ENCODE data around the gene KLHL36. TPM values are rescaled to one million over a fixed set of nuclear protein-coding genes. Genes with fewer than 3 reads are reported as not detected.

Gene KLHL36
- total and polyA plus RNA-seq, 12 donors = 14.7 to 77.9 (median 55.3) TPM

DNA sequence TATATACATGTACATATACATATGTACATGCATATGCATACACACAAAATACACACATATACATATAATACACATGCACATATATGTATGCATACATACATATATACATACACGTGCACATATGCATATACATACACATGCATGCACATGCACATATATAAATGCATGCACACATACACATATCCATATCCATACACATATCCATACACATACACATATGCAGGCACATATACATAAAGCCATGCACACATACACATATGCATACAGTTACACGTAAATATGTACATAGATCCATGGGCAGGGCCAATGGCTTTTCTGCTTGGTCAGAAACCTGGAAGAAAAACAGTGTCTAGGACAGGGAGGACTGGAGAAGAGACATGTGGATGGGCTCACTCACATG is 27.6 kb downstream of the KLHL36 start:
- 91 to 99% methylated on average over 2 of the region's 2 CpGs for WGBS, 2 donors
- Histone ChIP-seq H3K27ac (no peak overlapping the region), H3K36me3 (no peaks in the 10 kb centered on the region), H3K4me1 (peaks cover 0 to 7% (median 0%) of the 10 kb centered on the region in 9 donors), H3K9me3 (no peaks in the 10 kb centered on the region), H3K4me3 (no peak overlapping the region), H3K27me3 (peaks cover 0 to 5% (median 0%) of the 10 kb centered on the region in 7 donors)
- no peak for DNase-seq
- TF ChIP-seq, protein P1, sequence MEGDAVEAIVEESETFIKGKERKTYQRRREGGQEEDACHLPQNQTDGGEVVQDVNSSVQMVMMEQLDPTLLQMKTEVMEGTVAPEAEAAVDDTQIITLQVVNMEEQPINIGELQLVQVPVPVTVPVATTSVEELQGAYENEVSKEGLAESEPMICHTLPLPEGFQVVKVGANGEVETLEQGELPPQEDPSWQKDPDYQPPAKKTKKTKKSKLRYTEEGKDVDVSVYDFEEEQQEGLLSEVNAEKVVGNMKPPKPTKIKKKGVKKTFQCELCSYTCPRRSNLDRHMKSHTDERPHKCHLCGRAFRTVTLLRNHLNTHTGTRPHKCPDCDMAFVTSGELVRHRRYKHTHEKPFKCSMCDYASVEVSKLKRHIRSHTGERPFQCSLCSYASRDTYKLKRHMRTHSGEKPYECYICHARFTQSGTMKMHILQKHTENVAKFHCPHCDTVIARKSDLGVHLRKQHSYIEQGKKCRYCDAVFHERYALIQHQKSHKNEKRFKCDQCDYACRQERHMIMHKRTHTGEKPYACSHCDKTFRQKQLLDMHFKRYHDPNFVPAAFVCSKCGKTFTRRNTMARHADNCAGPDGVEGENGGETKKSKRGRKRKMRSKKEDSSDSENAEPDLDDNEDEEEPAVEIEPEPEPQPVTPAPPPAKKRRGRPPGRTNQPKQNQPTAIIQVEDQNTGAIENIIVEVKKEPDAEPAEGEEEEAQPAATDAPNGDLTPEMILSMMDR (IDR thresholded peaks at IDR 0.05) = no peak
- intact Hi-C loops (cut with DNase I) = no loop called here
- ATAC-seq = no peak

DNA sequence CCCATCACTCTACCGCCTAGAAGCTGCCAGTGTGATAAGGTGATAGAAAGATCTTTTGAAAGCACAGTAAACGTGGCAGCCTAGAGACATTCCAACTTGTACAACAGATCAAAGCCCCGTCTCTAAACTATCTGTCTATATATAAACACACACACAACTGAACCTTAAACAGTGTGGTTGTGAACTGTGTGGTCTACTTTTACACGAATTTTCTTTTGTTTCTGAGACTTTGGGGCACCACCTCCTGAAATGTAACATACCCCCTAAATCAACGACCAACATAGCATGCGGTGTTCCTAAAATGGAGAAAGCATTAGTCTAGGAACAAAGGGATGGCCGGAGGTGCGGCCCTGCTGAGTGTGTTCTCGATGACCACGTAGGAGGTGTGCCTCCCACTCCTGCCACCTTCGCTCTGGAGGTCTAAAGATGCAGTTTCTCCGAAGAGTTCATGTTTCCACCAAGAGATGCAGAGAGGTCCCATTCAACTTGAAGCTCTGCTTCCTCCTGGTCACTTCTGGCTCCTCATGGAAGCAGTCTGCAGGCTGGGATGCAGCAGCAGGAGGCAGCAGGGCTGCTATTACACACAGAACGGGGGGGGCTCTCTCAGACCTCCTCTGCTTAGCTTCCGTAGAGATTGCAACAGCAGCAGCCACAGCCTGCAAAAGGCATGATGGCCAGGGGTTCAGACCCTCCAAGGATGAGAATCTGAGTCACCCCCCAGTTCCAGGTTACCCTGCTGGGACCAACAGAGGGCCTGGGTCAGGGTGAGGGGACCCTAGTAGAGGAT is 28.9 kb downstream of the KLHL36 start:
- Histone ChIP-seq H3K4me3 (no peak overlapping the region), H3K27ac (no peak overlapping the region), H3K36me3 (no peaks in the 10 kb centered on the region), H3K4me1 (peaks cover 0 to 4% (median 0%) of the 10 kb centered on the region in 9 donors), H3K9me3 (no peaks in the 10 kb centered on the region), H3K27me3 (peaks cover 0 to 6% (median 0%) of the 10 kb centered on the region in 7 donors)
- intact Hi-C loops (cut with DNase I) = no loop called here
- 74 to 75% methylated on average over 14 of the region's 14 CpGs for WGBS, 2 donors
- ATAC-seq (no peak), DNase-seq (no peak)
- TF ChIP-seq, protein P1 (IDR thresholded peaks at IDR 0.05) = no peak

DNA sequence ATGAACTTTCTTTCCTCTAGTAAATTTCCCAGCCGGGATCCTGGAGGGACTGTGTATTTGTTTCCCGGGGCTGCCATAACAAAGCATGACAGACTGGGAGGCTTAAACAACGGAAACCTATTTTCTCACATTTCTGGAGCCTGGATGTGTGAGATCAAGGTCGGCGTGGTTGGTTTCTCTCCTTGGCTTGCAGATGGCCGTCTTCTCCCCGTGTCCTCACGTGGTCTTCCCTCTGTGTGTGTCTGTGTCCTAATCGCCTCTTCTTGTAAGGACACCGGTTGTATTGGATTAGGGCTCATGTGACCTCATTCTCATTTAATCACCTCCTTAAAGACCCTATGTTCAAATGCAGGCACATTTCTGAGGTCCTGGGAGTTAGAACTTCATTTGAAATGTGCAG is 29.5 kb downstream of the KLHL36 start:
- 58 to 65% methylated on average over 10 of the region's 10 CpGs for WGBS, 2 donors
- DNase-seq (no peak), ATAC-seq (no peak)
- H3K27me3 ChIP-seq = peaks cover 0 to 8% (median 0%) of the 10 kb centered on the region in 7 donors
- no peak overlapping the region for H3K4me3 ChIP-seq
- H3K27ac ChIP-seq = no peak overlapping the region
- no peaks in the 10 kb centered on the region for H3K36me3 ChIP-seq
- intact Hi-C loops (cut with DNase I) = no loop called here
- TF ChIP-seq, protein P1 (IDR thresholded peaks at IDR 0.05) = no peak
- H3K4me1 ChIP-seq = no peaks in the 10 kb centered on the region
- H3K9me3 ChIP-seq = no peaks in the 10 kb centered on the region

DNA sequence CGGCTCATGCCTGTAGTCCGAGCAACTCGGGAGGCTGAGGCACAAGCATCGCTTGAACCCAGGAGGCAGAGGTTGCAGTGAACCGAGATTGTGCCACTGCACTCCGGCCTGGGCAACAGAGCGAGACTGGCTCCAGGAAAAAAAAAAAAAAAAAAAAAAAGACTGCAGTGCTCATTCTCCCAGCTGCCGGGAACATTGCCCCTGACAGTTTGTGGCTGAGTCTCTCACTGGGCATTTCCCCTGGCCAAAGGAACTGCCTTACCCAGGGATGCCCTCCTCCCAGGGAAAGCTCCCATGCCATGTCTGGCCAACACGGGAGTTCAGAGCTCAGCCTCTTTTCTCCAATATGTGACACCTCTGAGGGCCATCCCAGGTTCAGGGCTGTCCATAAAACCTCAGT is 30.2 kb downstream of the KLHL36 start:
- no peaks in the 10 kb centered on the region for H3K4me1 ChIP-seq
- WGBS, 2 donors = 92 to 95% methylated on average over 9 of the region's 9 CpGs
- no peak for ATAC-seq
- DNase-seq = no peak
- H3K9me3 ChIP-seq = no peaks in the 10 kb centered on the region
- intact Hi-C loops (cut with DNase I) = no loop called here
- no peak overlapping the region for H3K27ac ChIP-seq
- no peaks in the 10 kb centered on the region for H3K36me3 ChIP-seq
- no peak overlapping the region for H3K4me3 ChIP-seq
- TF ChIP-seq, protein P1 (IDR thresholded peaks at IDR 0.05) = no peak
- H3K27me3 ChIP-seq = peaks cover 0 to 15% (median 0%) of the 10 kb centered on the region in 7 donors
